Endometrial microvascular endothelial cells (primary cell): ENCODE results near the gene FUBP1. TPM values are rescaled to one million over a fixed set of nuclear protein-coding genes. Genes with fewer than 3 reads are reported as not detected.
"Not testable (repeated sequence)": the region's sequence is repeated elsewhere in the genome, so short reads cannot be mapped to it uniquely, and the experiment has no call there.

Source experiments
- in situ Hi-C: cut with HindIII; loops from 2 replicates; pipeline ENCODE4 v1.10.0; 2017; ENCODE audit warnings: low sequenced_read_pairs, low pct_unique_long_range_greater_than_20kb; ENCODE audit errors: inconsistent ontology term
- total RNA-seq: library from RNA; depleted of rRNA; stranded (reverse); fragments of >200 nt; gene quantifications from one replicate; pipeline ENCODE4 v1.2.3, GENCODE V29; 2015; ENCODE audit errors: inconsistent ontology term

Gene FUBP1
- 113 TPM for total RNA-seq

DNA sequence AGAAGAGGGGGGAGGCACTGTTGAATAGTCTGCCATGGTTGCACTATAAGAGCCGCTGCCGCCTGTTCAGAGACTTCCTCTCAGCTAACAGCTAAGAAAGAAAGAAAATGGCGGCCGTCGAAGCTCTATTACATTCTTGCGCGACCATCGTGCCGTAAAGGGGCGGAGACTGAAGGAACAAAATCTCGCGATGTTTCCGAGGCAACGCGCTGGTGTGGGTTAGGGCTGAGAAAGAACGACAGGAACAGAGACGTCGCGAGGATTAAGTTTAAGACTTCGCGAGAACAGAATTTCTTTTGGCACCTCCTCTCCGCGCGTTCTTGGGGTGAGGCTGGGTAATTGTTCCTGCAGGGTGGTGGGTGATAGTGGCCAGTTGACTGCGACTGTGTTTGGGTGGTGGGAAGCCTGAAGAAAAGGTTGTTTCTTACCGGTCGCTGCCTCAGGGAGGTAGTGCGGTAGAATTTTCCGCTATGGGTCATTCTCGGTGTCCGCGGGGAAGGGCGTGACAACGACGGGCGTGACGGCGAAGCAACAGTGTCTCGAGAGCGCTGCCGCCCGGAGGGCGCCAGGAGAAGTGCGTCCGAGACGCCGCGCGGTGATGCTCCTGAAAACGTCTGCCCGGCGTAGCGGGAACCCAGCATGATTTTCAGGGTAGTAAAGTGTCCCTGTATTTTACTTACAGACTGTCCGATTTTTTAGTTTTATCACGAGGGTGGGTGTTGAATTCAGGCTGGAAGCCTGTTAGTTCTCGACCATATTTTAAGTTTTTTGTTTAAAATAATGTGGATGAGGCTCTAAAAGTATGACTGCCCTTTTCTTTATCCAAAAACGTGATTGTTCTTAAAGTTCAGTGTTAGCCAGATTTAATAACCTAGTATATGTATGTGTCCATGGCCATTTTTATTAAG is at the start of gene FUBP1:
Gene FUBP1, minus strand, starts transcription at position 104 of the 908 bp plus-strand sequence. Its CDS starts 68 bp downstream, at position 36.
- in situ Hi-C loops: no loop called here

DNA sequence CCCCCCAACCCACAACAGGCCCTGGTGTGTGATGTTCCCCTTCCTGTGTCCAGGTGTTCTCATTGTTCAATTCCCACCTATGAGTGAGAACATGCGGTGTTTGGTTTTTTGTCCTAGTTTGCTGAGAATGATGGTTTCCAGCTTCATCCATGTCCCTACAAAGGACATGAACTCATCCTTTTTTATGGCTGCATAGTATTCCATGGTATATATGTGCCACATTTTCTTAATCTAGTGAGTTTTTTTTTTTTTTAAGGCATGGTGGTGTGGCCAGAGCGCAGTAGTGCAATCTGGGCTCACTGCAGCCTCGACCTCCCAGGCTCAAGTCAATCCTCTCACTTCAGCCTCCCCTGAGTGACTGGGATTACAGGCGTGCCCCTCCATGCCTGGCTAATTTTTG is 42.3 kb upstream of the FUBP1 start:
- in situ Hi-C loops: not testable (repeated sequence)

GRCh38 chr1:78019024-78019423 is 40.2 kb upstream of the FUBP1 start:
- in situ Hi-C loops: no loop called here

DNA sequence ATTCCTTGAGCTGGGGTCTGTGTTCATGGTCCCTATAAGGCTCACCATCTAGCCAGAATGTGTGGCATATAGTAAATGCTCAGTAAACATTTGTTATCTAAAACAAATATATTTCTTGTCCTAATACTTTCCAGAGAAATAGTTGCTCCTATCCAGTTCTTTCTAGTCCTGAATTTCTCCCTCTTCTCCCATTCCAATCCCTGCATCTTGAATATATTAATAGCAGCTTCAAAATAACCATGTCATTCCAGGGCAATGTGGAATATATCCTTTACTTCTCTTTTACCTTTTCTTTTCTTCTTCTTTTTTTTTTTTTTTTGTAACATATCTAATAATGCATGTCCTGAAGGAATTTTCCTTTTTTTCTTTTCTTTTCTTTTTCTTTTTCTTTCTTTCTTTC is 36.3 kb upstream of the FUBP1 start:
- in situ Hi-C loops: no loop called here

GRCh38 chr1:78011050-78011449 is 32.2 kb upstream of the FUBP1 start:
- in situ Hi-C loops: no loop called here

- in situ Hi-C loops: no loop called here
Observed at GRCh38 chr1:78009836-78010235, 31.0 kb upstream of the FUBP1 start.

- in situ Hi-C loops: no loop called here
Observed at GRCh38 chr1:78009276-78009675, 30.4 kb upstream of the FUBP1 start.

DNA sequence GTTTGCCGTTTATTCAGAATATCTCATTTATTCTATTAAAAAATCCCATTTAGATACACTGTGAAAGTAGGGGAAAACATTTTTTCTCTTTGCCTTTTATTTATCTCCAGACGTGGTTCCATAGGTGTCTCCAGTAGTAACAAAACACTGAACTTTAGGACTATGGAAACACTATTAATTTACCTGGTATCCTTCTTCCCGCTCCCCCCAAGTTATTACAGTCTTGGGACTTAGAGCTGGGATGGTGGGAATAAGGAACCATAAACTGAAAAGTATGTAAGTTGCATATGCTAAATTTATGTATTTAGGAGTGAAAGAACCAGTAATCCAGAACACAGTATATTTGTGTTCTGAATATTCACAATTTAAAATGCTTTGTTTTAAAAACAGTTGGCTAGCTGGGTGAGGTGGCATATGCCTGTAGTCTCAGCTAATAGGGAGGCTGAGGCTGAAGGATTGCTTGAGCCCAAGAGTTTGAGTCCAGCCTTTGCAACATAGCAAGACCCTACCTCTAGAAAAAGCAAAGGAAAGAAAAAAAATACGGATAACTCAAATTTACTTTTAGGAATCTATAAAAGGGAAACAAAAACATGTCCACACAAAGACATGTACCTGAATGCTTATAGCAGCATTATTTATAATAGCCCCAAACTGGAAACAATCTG is 28.9 kb upstream of the FUBP1 start:
- in situ Hi-C loops: no loop called here

DNA sequence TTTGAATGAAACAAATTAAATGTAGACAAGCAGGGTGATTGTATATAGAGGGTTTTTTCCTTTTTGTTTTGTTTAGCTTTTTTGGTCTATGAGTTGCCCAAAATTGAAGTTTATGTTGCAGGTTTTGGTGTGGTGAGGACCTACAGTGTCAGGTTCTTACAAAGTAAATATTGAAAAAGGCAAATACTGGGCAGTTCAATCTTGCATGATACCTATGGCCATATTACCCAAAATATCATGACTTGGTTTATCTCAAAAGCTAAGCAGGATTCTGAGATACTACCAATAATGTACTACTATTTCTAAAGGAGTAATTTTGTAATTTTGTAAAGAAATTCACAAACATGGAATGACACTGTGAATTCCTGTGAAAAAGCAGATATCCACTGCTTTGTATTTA is 27.6 kb upstream of the FUBP1 start:
- in situ Hi-C loops: no loop called here

- in situ Hi-C loops: no loop called here
Observed at GRCh38 chr1:78005755-78006154, 26.9 kb upstream of the FUBP1 start.

- in situ Hi-C loops: no loop called here
Observed at GRCh38 chr1:78005448-78005722, 26.5 kb upstream of the FUBP1 start.

DNA sequence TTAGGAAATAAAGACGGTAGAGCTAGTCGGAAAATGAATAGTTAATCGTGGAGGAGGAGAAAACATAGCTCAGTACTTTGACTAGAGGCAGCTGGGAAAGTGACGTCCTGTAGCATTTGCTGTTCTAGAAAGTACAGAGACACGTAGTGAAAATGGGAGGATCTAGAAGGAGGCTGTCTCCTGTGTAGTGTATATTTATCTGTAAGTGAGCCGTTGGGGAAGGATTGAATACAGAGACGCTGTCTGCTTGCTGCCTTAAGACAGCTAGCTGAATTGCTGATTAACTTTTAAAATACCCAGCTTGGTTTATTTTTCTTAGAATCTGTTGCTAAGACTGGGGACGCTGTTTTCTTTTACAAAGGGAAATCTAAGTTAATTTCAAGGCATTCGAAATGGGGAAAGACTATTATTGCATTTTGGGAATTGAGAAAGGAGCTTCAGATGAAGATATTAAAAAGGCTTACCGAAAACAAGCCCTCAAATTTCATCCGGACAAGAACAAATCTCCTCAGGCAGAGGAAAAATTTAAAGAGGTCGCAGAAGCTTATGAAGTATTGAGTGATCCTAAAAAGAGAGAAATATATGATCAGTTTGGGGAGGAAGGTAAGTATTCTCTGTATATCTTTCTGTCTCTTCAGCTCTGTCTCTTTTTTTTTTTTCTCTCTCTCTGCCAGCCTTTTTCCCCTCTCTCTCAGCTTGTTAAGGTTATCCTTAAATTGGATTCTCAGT is 26.0 kb upstream of the FUBP1 start, which contains the start of gene DNAJB4:
Gene DNAJB4, plus strand, starts transcription at position 221 of the 729 bp plus-strand sequence. Its CDS starts 172 bp downstream, at position 393.
- in situ Hi-C loops: no loop called here

DNA sequence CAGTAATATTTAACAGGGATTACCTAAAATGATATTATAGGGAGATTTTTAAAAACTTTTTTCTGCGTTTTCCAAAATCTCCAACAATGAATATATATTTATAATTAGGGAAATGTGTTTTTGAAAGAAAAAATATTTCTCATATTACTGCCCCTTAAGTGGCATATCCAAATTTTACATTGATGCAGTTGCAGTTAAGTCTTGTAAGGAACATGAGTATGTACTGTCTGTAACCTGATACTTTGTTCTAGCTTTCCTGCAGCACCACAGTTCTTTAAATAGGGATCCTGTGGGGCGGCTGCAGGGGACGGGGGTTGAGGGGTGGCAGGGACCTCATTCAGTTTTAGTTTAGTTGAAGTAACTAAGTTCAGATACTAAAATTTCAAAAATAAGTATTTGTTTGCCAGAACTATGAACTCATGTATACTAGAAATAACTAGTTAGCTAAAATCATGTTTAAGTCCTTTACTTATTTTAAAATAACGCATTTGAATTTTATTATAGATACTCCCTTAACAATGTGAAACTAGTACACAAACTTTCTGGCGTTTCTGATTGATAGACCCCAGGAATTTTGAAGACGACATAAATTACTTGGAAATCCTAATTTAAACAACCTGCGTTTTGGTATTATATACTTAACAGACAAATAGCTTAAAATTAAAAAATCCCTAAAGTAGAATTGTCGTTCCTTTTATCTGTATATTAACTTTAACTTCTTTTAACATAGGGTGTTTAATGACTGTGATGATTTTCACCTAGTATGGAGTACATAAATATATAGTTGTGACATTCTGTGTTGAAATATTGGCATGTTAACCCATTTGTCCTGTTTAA is 25.2 kb upstream of the FUBP1 start:
- in situ Hi-C loops: no loop called here

DNA sequence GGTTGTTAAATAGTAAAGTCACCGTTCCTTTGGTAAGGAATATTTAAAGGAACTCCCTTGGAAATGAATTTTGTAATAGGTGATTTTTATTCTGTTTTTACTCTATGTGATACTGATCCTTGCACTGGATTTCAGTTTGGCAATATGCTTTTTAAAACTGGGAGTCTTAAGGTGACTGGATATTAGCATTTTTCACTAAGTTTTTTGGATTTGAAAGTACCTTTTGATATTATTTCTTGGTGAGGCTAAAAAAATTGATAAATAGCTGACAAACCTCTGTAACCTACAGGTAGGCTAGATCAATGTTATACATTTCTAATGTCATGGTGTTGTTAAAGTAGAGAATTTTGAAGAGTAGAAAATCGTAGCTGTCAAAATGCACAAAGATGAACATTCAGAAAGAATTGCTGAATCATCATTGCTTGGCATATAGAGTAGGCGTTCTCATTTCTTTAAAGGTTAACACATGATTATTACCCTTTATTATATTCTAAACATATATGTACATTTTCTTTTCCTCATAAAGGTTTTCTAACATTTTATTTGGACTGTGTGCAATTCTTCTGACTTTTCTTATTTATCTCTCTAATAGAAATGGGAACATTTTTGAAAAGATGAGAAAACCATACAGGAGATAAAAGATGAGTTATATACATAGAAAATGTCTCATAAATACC is 24.3 kb upstream of the FUBP1 start:
- in situ Hi-C loops: no loop called here

DNA sequence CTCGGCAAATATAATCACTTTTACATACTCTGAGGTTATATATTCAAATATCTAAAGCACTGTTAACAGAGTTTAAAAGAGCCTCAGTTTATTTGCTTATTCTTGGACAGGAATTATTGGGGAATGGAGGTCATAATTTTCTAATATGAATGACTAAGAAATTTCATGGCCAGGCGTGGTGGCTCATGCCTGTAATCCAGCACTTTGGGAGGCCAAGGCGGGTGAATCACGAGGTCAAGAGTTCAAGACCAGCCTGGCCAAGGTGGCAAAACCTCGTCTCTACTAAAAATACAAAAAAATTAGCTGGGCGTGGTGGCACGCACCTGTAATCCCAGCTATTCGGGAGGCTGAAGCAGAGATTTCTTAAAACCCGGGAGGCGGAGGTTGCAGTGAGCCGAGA is 21.7 kb upstream of the FUBP1 start:
- in situ Hi-C loops: not testable (repeated sequence)

GRCh38 chr1:77996734-77997133 is 17.9 kb upstream of the FUBP1 start:
- in situ Hi-C loops: no loop called here

- in situ Hi-C loops: no loop called here
Observed at GRCh38 chr1:77994117-77994705, 15.3 kb upstream of the FUBP1 start.

DNA sequence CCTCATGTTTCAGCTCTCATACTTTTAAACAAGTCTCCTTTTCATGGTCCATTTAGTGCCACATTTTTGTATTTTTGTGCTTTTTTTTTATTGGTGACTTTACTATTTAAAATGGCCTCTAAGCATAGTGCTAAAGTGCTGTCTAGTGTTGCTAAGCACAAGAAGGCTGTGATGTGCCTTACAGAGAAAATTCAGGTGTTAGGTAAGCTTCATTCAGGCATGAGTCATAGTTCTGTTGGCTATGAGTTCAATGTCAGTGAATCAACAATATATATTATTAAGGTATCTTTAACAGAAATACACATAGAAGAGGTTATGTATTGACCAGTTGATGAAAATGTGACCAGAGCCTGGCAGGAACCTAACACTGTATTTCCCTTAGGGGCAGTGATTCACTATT is 12.8 kb upstream of the FUBP1 start:
- in situ Hi-C loops: no loop called here
